Measurements from ENCODE around the gene SPTLC1.

GRCh38 chr9:92047500-92047899 is 67.7 kb downstream of the SPTLC1 start:
- no peak for TF ChIP-seq ZNF384 (IDR thresholded peaks at IDR 0.05)
- TF ChIP-seq HDGF (IDR thresholded peaks at IDR 0.05; ENCODE audit: borderline replicate concordance), result no peak
- TF ChIP-seq SUZ12 (IDR thresholded peaks at IDR 0.05), result no peak
- TF ChIP-seq TARDBP (IDR thresholded peaks at IDR 0.05), result no peak
- no peak for TF ChIP-seq FOXA1 (IDR thresholded peaks at IDR 0.05)
- TF ChIP-seq SP1 (IDR thresholded peaks at IDR 0.05), result no peak
- no peak for TF ChIP-seq FOXM1 (IDR thresholded peaks at IDR 0.05; ENCODE audit: borderline replicate concordance)
- no peak for TF ChIP-seq FOXK2 (IDR thresholded peaks at IDR 0.05)
- no peak for TF ChIP-seq BHLHE40 (IDR thresholded peaks at IDR 0.05; ENCODE audit: borderline replicate concordance)
- no peak for TF ChIP-seq ARNT (IDR thresholded peaks at IDR 0.05)
